Measurements from ENCODE around the gene SLC35B2.

The SLC35B2 gene

DNA sequence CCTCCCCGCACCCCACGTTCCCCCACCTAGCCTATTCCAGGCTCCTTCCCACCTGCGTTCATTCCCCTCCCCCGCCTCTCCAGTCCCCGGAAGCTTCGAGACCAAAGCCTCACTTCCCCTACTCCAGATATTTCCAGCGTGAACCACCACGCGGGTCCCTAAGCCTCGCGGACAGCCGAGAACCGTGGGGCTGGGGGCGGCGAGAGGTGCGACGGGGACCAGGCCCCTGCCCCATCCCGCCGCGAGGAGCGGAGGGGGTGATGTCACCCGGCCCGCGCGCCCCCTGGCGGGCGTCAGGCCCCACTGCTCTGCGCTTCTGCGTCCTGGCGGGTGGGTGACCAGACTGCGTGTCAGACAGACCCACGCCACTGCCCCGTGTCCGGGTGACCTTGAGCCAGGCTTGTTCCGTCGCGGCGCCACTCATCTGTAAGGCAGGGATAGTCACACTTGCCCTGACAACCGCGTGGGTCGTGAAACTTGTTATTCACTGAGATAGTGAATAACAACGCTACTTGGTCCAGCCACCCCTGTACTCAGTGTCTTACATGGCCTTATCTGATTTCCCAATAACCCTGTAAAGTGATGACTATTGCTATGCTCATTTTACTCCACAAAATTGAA, 19.4 kb downstream of the SLC35B2 start (continued):
- TF ChIP-seq, protein P1, sequence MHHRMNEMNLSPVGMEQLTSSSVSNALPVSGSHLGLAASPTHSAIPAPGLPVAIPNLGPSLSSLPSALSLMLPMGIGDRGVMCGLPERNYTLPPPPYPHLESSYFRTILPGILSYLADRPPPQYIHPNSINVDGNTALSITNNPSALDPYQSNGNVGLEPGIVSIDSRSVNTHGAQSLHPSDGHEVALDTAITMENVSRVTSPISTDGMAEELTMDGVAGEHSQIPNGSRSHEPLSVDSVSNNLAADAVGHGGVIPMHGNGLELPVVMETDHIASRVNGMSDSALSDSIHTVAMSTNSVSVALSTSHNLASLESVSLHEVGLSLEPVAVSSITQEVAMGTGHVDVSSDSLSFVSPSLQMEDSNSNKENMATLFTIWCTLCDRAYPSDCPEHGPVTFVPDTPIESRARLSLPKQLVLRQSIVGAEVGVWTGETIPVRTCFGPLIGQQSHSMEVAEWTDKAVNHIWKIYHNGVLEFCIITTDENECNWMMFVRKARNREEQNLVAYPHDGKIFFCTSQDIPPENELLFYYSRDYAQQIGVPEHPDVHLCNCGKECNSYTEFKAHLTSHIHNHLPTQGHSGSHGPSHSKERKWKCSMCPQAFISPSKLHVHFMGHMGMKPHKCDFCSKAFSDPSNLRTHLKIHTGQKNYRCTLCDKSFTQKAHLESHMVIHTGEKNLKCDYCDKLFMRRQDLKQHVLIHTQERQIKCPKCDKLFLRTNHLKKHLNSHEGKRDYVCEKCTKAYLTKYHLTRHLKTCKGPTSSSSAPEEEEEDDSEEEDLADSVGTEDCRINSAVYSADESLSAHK (tag by site-specific recombination; IDR thresholded peaks at IDR 0.05), result 0 out of 2 replicates have a peak, but pooled peaks have one; percentile 10
- TF ChIP-seq, protein P2, sequence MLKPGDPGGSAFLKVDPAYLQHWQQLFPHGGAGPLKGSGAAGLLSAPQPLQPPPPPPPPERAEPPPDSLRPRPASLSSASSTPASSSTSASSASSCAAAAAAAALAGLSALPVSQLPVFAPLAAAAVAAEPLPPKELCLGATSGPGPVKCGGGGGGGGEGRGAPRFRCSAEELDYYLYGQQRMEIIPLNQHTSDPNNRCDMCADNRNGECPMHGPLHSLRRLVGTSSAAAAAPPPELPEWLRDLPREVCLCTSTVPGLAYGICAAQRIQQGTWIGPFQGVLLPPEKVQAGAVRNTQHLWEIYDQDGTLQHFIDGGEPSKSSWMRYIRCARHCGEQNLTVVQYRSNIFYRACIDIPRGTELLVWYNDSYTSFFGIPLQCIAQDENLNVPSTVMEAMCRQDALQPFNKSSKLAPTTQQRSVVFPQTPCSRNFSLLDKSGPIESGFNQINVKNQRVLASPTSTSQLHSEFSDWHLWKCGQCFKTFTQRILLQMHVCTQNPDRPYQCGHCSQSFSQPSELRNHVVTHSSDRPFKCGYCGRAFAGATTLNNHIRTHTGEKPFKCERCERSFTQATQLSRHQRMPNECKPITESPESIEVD (tag by site-specific recombination; IDR thresholded peaks at IDR 0.05), result no peak
- TF ChIP-seq ZNF558 (tag by site-specific recombination; IDR thresholded peaks at IDR 0.05), result no peak
- TF ChIP-seq, protein P3, sequence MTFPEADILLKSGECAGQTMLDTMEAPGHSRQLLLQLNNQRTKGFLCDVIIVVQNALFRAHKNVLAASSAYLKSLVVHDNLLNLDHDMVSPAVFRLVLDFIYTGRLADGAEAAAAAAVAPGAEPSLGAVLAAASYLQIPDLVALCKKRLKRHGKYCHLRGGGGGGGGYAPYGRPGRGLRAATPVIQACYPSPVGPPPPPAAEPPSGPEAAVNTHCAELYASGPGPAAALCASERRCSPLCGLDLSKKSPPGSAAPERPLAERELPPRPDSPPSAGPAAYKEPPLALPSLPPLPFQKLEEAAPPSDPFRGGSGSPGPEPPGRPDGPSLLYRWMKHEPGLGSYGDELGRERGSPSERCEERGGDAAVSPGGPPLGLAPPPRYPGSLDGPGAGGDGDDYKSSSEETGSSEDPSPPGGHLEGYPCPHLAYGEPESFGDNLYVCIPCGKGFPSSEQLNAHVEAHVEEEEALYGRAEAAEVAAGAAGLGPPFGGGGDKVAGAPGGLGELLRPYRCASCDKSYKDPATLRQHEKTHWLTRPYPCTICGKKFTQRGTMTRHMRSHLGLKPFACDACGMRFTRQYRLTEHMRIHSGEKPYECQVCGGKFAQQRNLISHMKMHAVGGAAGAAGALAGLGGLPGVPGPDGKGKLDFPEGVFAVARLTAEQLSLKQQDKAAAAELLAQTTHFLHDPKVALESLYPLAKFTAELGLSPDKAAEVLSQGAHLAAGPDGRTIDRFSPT (tag by site-specific recombination; IDR thresholded peaks at IDR 0.05), result no peak
- no peak for TF ChIP-seq ZNF37A (tag by site-specific recombination; IDR thresholded peaks at IDR 0.05)
- TF ChIP-seq ZNF266 (tag by site-specific recombination; IDR thresholded peaks at IDR 0.05; ENCODE audit: low read depth), result no peak
- TF ChIP-seq, protein P4, sequence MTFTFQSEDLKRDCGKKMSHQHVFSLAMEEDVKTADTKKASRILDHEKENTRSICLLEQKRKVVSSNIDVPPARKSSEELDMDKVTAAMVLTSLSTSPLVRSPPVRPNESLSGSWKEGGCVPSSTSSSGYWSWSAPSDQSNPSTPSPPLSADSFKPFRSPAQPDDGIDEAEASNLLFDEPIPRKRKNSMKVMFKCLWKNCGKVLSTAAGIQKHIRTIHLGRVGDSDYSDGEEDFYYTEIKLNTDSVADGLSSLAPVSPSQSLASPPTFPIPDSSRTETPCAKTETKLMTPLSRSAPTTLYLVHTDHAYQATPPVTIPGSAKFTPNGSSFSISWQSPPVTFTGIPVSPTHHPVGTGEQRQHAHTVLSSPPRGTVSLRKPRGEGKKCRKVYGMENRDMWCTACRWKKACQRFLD (tag by site-specific recombination; IDR thresholded peaks at IDR 0.05), result no peak
- TF ChIP-seq KLF10 (tag by site-specific recombination; IDR thresholded peaks at IDR 0.05), result peak; percentile 67; the same call in 1 of the 2 replicates
- TF ChIP-seq KLF9 (tag by site-specific recombination; IDR thresholded peaks at IDR 0.05; ENCODE audit: low read depth), result 0 out of 2 replicates have a peak, but pooled peaks have one; percentile 56
- TF ChIP-seq, protein P5, sequence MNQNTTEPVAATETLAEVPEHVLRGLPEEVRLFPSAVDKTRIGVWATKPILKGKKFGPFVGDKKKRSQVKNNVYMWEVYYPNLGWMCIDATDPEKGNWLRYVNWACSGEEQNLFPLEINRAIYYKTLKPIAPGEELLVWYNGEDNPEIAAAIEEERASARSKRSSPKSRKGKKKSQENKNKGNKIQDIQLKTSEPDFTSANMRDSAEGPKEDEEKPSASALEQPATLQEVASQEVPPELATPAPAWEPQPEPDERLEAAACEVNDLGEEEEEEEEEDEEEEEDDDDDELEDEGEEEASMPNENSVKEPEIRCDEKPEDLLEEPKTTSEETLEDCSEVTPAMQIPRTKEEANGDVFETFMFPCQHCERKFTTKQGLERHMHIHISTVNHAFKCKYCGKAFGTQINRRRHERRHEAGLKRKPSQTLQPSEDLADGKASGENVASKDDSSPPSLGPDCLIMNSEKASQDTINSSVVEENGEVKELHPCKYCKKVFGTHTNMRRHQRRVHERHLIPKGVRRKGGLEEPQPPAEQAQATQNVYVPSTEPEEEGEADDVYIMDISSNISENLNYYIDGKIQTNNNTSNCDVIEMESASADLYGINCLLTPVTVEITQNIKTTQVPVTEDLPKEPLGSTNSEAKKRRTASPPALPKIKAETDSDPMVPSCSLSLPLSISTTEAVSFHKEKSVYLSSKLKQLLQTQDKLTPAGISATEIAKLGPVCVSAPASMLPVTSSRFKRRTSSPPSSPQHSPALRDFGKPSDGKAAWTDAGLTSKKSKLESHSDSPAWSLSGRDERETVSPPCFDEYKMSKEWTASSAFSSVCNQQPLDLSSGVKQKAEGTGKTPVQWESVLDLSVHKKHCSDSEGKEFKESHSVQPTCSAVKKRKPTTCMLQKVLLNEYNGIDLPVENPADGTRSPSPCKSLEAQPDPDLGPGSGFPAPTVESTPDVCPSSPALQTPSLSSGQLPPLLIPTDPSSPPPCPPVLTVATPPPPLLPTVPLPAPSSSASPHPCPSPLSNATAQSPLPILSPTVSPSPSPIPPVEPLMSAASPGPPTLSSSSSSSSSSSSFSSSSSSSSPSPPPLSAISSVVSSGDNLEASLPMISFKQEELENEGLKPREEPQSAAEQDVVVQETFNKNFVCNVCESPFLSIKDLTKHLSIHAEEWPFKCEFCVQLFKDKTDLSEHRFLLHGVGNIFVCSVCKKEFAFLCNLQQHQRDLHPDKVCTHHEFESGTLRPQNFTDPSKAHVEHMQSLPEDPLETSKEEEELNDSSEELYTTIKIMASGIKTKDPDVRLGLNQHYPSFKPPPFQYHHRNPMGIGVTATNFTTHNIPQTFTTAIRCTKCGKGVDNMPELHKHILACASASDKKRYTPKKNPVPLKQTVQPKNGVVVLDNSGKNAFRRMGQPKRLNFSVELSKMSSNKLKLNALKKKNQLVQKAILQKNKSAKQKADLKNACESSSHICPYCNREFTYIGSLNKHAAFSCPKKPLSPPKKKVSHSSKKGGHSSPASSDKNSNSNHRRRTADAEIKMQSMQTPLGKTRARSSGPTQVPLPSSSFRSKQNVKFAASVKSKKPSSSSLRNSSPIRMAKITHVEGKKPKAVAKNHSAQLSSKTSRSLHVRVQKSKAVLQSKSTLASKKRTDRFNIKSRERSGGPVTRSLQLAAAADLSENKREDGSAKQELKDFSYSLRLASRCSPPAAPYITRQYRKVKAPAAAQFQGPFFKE (tag by site-specific recombination; IDR thresholded peaks at IDR 0.05; ENCODE audit: borderline replicate concordance), result peak; percentile 93; the same call in 1 of the 2 replicates
- no peak; the same call in 1 of the 2 replicates for TF ChIP-seq ZNF654 (tag by site-specific recombination; IDR thresholded peaks at IDR 0.05; ENCODE audit: low read depth)
- no peak; the same call in 1 of the 2 replicates for TF ChIP-seq YY2 (tag by site-specific recombination; IDR thresholded peaks at IDR 0.05)
- TF ChIP-seq ZNF16 (tag by site-specific recombination; IDR thresholded peaks at IDR 0.05; ENCODE audit: low read depth), result no peak
- no peak for TF ChIP-seq ZNF514 (tag by site-specific recombination; IDR thresholded peaks at IDR 0.05)
- TF ChIP-seq KLF7 (tag by site-specific recombination; IDR thresholded peaks at IDR 0.05; ENCODE audit: borderline replicate concordance), result peak; percentile 55; the same call in 1 of the 2 replicates
- TF ChIP-seq ZIC2 (tag by site-specific recombination; IDR thresholded peaks at IDR 0.05), result no peak
- no peak; the same call in 1 of the 2 replicates for TF ChIP-seq OVOL3 (tag by site-specific recombination; IDR thresholded peaks at IDR 0.05)
- TF ChIP-seq ZNF311 (tag by site-specific recombination; IDR thresholded peaks at IDR 0.05; ENCODE audit: borderline replicate concordance), result no peak
- peak; percentile 76 for TF ChIP-seq EGR2 (tag by site-specific recombination; IDR thresholded peaks at IDR 0.05; ENCODE audit: low read depth)
- TF ChIP-seq, protein P6, sequence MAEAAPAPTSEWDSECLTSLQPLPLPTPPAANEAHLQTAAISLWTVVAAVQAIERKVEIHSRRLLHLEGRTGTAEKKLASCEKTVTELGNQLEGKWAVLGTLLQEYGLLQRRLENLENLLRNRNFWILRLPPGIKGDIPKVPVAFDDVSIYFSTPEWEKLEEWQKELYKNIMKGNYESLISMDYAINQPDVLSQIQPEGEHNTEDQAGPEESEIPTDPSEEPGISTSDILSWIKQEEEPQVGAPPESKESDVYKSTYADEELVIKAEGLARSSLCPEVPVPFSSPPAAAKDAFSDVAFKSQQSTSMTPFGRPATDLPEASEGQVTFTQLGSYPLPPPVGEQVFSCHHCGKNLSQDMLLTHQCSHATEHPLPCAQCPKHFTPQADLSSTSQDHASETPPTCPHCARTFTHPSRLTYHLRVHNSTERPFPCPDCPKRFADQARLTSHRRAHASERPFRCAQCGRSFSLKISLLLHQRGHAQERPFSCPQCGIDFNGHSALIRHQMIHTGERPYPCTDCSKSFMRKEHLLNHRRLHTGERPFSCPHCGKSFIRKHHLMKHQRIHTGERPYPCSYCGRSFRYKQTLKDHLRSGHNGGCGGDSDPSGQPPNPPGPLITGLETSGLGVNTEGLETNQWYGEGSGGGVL (tag by site-specific recombination; IDR thresholded peaks at IDR 0.05), result peak; percentile 94
- peak; percentile 49; the same call in 1 of the 2 replicates for TF ChIP-seq SP3 (tag by site-specific recombination; IDR thresholded peaks at IDR 0.05)
- TF ChIP-seq ZNF664 (tag by site-specific recombination; IDR thresholded peaks at IDR 0.05), result no peak
- peak; percentile 69; the same call in 1 of the 2 replicates for TF ChIP-seq ZNF610 (tag by site-specific recombination; IDR thresholded peaks at IDR 0.05; ENCODE audit: borderline replicate concordance)
- TF ChIP-seq ZNF544 (tag by site-specific recombination; IDR thresholded peaks at IDR 0.05), result no peak

All from HEK293 (cell line).